B cell (primary cell): ENCODE measurements around the gene NMNAT2. TPM values are rescaled to one million over a fixed set of nuclear protein-coding genes. Genes with fewer than 3 reads are reported as not detected.

Source experiments
- ATAC-seq: fragments of 200-7000 bp; cut with Tn5 transposase; one replicate; pipeline ENCODE4 v1.10.0; 2021; ENCODE audit warnings: low read depth, mild to moderate bottlenecking, moderate number of reproducible peaks, moderate library complexity
- CTCF ChIA-PET: fragments of 350-600 bp; sonication (Branson Sonifier 250); formaldehyde crosslinking; loops from one replicate; lab custom pipeline; 2021; ENCODE audit warnings: antibody characterized with exemption, inconsistent platforms; lab: Charles Lee
- POLR2A ChIA-PET: fragments of 350-600 bp; sonication (Branson Sonifier 250); formaldehyde crosslinking; loops from one replicate; lab custom pipeline; 2021; ENCODE audit warnings: antibody characterized with exemption; lab: Charles Lee
- DNase-seq: peaks from one replicate; pipeline ENCODE4 v3.0.0; 2013
- H2AFZ ChIP-seq: 2 replicates; pipeline ENCODE4 v1.6.1; 2012; ENCODE audit warnings: mild to moderate bottlenecking, low read depth, low read length; ENCODE audit not compliant: insufficient read depth, poor library complexity, severe bottlenecking
- H3K27ac ChIP-seq, 2 donors: 1 replicate in 1 of 2; 2 replicates in 1 of 2; pipeline ENCODE4 v1.5.1; 2012 to 2013; ENCODE audit warnings: low read length in 2 of 2, mild to moderate bottlenecking in 2 of 2, moderate library complexity in 1 of 2
- H3K27me3 ChIP-seq, 4 experiments: fragments of 200-600 bp in 1 of 4; sonication (generic) in 1 of 4; replicated peaks in 1 of 4; 1 replicate in 2 of 4; 2 replicates in 2 of 4; pipeline versions ENCODE4 v1.6.1 to v1.7.0; 2013 to 2016; ENCODE audit warnings: low read length in 3 of 4, mild to moderate bottlenecking in 2 of 4, mixed read lengths in 1 of 4, moderate library complexity in 1 of 4; ENCODE audit not compliant: insufficient read depth in 4 of 4, control insufficient read depth in 3 of 4; ENCODE audit errors: control extremely low read depth in 1 of 4
- H3K36me3 ChIP-seq, 2 experiments: replicated peaks in 1 of 2; 1 replicate in 1 of 2; 2 replicates in 1 of 2; pipeline versions ENCODE4 v1.6.1 to v1.7.1; 2013; ENCODE audit warnings: low read length in 1 of 2; ENCODE audit not compliant: insufficient read depth in 2 of 2, control insufficient read depth in 1 of 2; ENCODE audit errors: control extremely low read depth in 1 of 2, extremely low read depth in 1 of 2
- H3K4me1 ChIP-seq, 2 donors: fragments of 200-600 bp in 1 of 2; sonication (generic) in 1 of 2; 1 replicate in 1 of 2; 2 replicates in 1 of 2; pipeline versions ENCODE4 v1.5.1 to v1.6.1; 2013 to 2017; ENCODE audit warnings: low read length in 2 of 2; ENCODE audit not compliant: control insufficient read depth in 2 of 2, insufficient read depth in 2 of 2
- H3K4me2 ChIP-seq: replicated peaks from 2 replicates; pipeline ENCODE3; 2012; ENCODE audit warnings: mild to moderate bottlenecking, low read depth, low read length; ENCODE audit not compliant: poor library complexity, severe bottlenecking
- H3K4me3 ChIP-seq, 5 experiments: fragments of 200-600 bp in 1 of 5; sonication (generic) in 1 of 5; 1 replicate in 3 of 5; 2 replicates in 2 of 5; pipeline versions ENCODE4 v1.5.1 to v1.7.0; 2011 to 2016; ENCODE audit warnings: low read length in 4 of 5, mild to moderate bottlenecking in 4 of 5, low read depth in 2 of 5, control low read depth in 1 of 5, moderate library complexity in 1 of 5; ENCODE audit not compliant: insufficient read depth in 1 of 5; ENCODE audit errors: control extremely low read depth in 1 of 5, extremely low read depth in 1 of 5
- H3K79me2 ChIP-seq: fragments of 200-600 bp; sonication (generic); one replicate; pipeline ENCODE4 v1.6.0; 2016; ENCODE audit warnings: low read length; ENCODE audit not compliant: control insufficient read depth, insufficient read depth
- H3K9ac ChIP-seq: fragments of 200-600 bp; sonication (generic); 2 replicates; pipeline ENCODE4 v1.6.1; 2017; ENCODE audit warnings: mild to moderate bottlenecking, low read length, moderate library complexity
- H3K9me3 ChIP-seq, 3 donors: one replicate each; pipeline versions ENCODE4 v1.6.1 to v1.7.1; 2013; ENCODE audit warnings: low read length in 2 of 3; ENCODE audit not compliant: control insufficient read depth in 2 of 3, insufficient read depth in 1 of 3; ENCODE audit errors: control extremely low read depth in 1 of 3
- H4K20me1 ChIP-seq: 2 replicates; pipeline ENCODE4 v1.6.0; 2012; ENCODE audit warnings: mild to moderate bottlenecking, low read length; ENCODE audit not compliant: insufficient read depth, control insufficient read depth, poor library complexity, severe bottlenecking
- H3K27ac Mint-ChIP-seq: one replicate; pipeline ENCODE4 v1.8.0; 2021; ENCODE audit warnings: mixed read lengths
- H3K27me3 Mint-ChIP-seq: one replicate; pipeline ENCODE4 v1.8.0; 2021; ENCODE audit warnings: mixed read lengths
- H3K4me1 Mint-ChIP-seq: one replicate; pipeline ENCODE4 v1.8.0; 2021; ENCODE audit warnings: mixed read lengths
- H3K4me3 Mint-ChIP-seq: one replicate; pipeline ENCODE4 v1.8.0; 2021; ENCODE audit warnings: mixed read lengths
- H3K9me3 Mint-ChIP-seq: one replicate; pipeline ENCODE4 v1.8.0; 2022; ENCODE audit warnings: mixed read lengths; ENCODE audit not compliant: insufficient read depth
- CTCF ChIP-seq: fragments of 200-600 bp; IDR thresholded peaks from one replicate; pipeline ENCODE4 v1.8.0; 2022; ENCODE audit warnings: antibody characterized with exemption, mild to moderate bottlenecking
- EZH2 ChIP-seq: IDR thresholded peaks from 2 replicates; pipeline ENCODE4 v1.6.1; 2012; ENCODE audit warnings: borderline replicate concordance, low read depth, mild to moderate bottlenecking, moderate library complexity, low read length; ENCODE audit not compliant: insufficient read depth, poor library complexity, severe bottlenecking
- WGBS: methylation state at CpG from one replicate; pipeline ENCODE4 v1.1.5; 2013; ENCODE audit warnings: missing lambda C conversion rate; ENCODE audit not compliant: insufficient coverage; 5-methylcytosine and 5-hydroxymethylcytosine counted together
- intact Hi-C: fragments of 100-400 bp; cut with micrococcal nuclease; formaldehyde crosslinking; loops from one replicate; pipeline ENCODE4 v1.10.0; 2022
- polyA plus RNA-seq: library from polyadenylated mRNA; depleted of rRNA; stranded (reverse); fragments of >200 nt; gene quantifications from 2 replicates; pipeline ENCODE4 v1.2.3, GENCODE V29; 2012
- total RNA-seq, 2 donors: library from RNA; stranded (reverse); fragments of 120-200 nt in 1 of 2; gene quantifications; 1 replicate in 1 of 2; 2 replicates in 1 of 2; pipeline versions ENCODE4 v1.2.3 to v1.2.4, GENCODE V29; 2013 to 2022

Gene NMNAT2
- total and polyA plus RNA-seq, 2 donors (not counting 1 experiment from before 2014, with no cell fraction given): not detected

GRCh38 chr1:183375381-183375780 is 42.8 kb downstream of the NMNAT2 start:
- H3K27me3 Mint-ChIP-seq: peaks cover 26% of the 10 kb centered on the region
- Histone ChIP-seq H3K27ac (no peak overlapping the region), H3K36me3 (no peaks in the 10 kb centered on the region), H3K9ac (no peak overlapping the region), H3K9me3 (no peaks in the 10 kb centered on the region), H3K27me3 (peaks cover 0 to 12% (median 1%) of the 10 kb centered on the region in 4 experiments), H3K4me3 (no peak overlapping the region), H3K4me2 (no peak overlapping the region), H2AFZ (no peak overlapping the region), H3K79me2 (no peaks in the 10 kb centered on the region), H4K20me1 (no peaks in the 10 kb centered on the region), H3K4me1 (no peaks in the 10 kb centered on the region)
- TF ChIP-seq EZH2 (no peak), CTCF (no peak)
- DNase-seq (no peak), ATAC-seq (no peak)
- no peaks in the 10 kb centered on the region for H3K4me1 Mint-ChIP-seq
- H3K9me3 Mint-ChIP-seq: peaks cover 2% of the 10 kb centered on the region
- intact Hi-C loops: no loop called here
- CTCF ChIA-PET: no interaction called here
- no peak overlapping the region for H3K4me3 Mint-ChIP-seq
- no peak overlapping the region for H3K27ac Mint-ChIP-seq
- WGBS: 81% methylated on average over 1 of the region's 2 CpGs
- POLR2A ChIA-PET: no interaction called here

DNA sequence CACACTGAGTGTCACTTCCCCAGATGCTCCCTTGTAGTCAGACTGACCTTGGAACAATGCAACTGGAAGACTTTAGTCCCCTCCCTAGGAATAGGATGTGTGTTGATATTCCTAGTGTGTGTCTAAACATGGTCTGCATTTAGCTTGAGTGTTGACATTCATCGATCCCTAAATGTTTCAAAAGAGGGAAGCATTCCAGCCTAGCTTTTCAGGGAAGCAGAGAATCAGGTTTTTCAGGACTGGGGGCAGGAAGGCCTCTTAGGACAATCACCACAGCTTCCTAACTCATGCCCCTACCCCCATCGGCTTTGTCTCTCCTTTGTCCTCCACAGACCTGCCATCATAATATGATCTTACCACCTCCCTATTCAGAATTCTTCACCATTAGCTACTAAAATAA is 43.4 kb downstream of the NMNAT2 start:
- H3K79me2 ChIP-seq: no peaks in the 10 kb centered on the region
- H3K4me3 ChIP-seq: no peak overlapping the region
- Mint-ChIP-seq H3K9me3 (peaks cover 2% of the 10 kb centered on the region), H3K4me3 (no peak overlapping the region), H3K27ac (no peak overlapping the region), H3K27me3 (peaks cover 27% of the 10 kb centered on the region), H3K4me1 (no peaks in the 10 kb centered on the region)
- ChIA-PET CTCF (no interaction called here), POLR2A (interaction anchor here (0.5 kb wide), 1 partner anchor 204 kb away, joined by 4 read pairs; no protein-coding TSS in a partner anchor)
- H4K20me1 ChIP-seq: no peaks in the 10 kb centered on the region
- H3K9me3 ChIP-seq: no peaks in the 10 kb centered on the region
- intact Hi-C loops: no loop called here
- no peak overlapping the region for H3K9ac ChIP-seq
- 85% methylated on average over 2 of the region's 2 CpGs for WGBS
- no peak for TF ChIP-seq EZH2
- no peak for TF ChIP-seq CTCF
- H3K4me1 ChIP-seq: no peaks in the 10 kb centered on the region
- no peak overlapping the region for H3K27ac ChIP-seq
- DNase-seq: no peak
- no peak overlapping the region for H3K4me2 ChIP-seq
- peaks cover 0 to 12% (median 1%) of the 10 kb centered on the region in 4 experiments for H3K27me3 ChIP-seq
- ATAC-seq: no peak
- H3K36me3 ChIP-seq: no peaks in the 10 kb centered on the region
- H2AFZ ChIP-seq: no peak overlapping the region
